CD4-positive, alpha-beta T cell treated with Interleukin-17A for 1 hour (primary cell): ENCODE measurements around the gene ROPN1L.
"Not testable (repeated sequence)": the region's sequence is repeated elsewhere in the genome, so short reads cannot be mapped to it uniquely, and the experiment has no call there.

Experiments
- DNase-seq: peaks from one replicate; pipeline ENCODE4 v3.0.0-alpha.2; 2020

The ROPN1L gene

DNA sequence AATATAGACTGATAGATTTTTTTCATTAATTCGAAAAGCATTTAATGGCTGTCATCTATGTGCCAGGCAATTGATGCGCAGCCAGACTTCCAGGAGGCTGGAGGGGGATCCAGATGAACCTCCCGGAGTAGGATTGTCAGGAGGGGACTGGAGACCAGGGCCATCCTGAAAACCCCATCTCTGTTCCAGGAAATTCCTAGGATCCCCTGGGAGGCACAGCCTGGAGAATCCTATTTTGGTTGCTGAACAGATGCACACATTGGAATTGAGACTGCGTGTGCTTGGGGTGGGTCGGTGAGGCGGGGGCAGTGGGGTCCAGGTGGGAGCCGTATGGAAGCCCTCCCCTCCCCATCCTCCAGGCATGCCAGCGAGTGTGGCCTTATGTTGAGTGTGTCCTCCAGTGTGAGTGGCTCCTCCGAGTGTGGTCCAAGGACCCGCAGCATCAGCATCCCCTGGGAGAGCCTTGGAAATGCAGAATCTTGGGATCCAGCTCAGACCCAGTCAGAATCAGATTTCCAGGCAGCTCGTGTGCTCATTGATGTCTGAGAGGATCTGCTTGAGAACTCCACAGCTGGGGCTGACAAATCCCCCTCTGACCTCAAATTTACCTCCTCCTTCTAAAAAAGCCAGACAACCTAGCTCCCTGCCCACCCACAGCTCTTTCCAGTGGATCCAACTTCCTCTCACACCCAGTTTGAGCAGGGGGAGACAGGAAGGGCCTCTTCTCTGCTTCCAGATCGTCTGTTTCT lies 38.7 kb downstream of the ROPN1L start:
- no peak for DNase-seq

DNA sequence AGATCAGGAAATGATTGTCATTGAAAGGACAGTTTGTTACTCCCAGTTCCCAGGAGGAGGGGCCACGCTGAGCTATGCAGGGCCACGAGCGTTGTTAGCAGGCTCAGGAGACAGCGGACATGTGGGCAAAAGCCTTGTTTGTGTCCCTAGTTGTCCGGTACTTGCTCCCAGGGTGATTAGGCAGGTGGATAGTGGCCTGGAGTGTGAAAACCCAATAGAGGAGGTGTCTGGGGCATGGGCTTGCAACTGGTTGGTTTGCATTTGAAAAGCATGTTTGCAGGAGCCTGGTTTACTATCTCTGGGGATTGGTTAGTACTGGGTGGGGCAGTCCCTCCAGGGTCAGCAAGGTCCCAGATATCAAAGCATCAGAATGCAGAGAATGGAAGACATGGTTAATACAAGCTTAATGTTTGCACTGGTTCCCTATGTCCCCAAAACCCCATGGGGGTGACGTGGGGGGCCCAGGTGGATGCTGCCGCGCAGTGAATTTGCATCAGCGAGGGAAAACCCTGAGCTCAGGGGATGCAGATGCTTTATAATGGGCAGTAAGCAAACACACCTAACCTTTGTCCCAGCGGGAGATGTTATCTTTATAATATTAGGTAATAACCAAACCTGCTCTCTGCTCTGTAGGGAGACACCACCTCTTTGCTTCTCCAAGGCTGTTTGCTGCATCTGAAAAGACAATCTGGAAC lies 39.7 kb downstream of the ROPN1L start:
- no peak for DNase-seq

DNA sequence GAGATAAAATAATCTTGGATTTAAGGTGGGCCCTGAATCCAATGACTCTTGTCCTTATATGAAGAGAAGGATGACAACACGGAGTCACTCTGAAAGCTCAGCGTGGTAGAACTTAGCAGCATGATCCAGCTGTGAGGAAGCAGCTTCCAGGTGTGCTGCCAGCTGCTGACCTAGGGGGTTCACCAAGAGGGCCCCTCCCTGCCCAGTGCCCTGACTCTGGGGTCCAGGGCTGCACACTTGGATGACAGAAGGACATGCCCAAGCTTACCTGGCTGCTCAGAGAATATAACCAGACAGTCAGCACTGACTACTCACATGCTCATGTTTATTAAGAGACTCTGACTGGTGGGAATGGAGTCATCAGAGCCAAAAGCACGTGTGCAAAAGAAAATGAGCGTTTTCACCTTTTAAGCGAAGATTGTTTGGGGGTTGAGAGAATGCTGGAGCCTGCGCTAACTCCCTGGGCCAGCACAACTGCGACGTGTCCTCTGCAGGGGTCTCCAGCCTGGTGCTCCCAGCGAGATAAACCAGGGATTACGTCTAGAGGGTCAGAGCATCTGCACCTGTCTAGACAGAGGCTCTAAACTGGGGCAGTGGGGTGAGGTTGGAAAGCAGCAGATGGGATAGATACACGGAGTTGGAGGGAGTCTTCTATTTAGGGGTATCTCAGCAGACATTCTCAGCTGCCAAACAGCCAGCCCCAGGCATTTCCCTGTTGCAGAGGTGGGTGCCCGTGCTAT lies 41.3 kb downstream of the ROPN1L start:
- DNase-seq: no peak

DNA sequence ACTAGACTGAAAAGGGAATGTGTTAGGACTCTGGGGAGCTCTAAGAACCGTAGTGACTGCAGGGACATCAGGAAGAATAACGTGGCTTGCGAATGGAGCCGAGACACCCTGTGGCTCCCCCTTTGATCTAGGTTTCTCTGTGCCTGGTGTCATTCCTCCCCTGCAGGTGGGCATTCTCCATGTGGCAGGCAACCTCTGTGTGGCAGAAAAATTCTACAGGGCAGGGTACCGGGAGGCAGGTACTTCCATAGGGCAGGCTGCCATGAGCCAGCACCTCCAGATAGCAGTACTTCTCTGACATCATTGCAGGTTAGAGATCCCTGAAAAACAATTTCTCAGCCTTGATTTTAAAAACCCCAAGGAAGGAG lies 43.1 kb downstream of the ROPN1L start:
- no peak for DNase-seq

DNA sequence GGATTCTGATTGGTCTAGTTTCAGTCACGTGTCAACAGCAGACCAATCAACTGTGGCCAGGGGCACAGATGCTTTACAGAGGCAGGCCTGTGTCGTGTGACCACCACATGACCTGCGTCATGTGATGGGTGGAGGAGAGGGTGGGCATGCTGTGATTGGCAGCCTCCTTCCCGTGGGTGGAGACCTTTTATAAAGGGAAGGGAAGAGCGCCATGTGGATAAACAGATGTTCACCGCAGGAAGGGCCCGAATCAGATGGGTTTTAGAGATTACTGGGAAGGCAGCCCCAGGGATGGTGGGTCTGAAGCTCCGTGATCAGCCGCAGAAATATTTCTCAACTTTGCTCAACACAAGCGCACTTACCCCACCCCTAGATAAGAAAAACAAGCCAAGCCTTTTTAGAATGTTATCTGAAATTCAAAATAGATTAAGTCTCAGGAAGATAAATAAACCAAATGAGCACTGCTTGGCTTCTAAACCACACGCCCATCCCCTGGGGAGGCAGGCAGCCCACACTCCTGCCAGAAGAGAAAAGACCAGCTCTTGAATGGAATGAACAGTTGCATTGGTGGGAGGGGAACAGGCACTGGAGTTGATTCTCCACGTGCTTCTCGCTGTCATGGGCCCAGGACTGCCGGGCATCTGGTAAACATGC lies 43.6 kb downstream of the ROPN1L start:
- no peak for DNase-seq

DNA sequence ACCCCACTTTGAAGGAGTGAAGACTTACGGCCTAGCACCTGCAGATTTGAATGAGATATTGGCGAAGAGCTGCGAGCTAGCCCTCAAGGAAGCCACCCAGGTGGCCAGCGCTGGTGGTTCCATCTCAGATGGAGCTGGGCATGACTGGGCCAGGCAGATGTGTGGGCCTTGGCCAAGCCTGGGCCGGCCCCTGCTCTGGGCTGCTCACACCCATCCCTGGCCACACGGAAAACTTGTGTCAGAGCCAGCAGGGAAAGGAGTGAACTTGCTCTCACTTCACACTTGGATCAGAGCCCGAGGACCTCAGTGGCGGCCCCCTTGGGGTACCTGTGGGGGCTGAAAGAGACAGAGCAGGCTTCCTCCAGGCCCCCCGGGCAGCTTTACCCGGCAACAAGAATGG lies 44.2 kb downstream of the ROPN1L start:
- DNase-seq: no peak

DNA sequence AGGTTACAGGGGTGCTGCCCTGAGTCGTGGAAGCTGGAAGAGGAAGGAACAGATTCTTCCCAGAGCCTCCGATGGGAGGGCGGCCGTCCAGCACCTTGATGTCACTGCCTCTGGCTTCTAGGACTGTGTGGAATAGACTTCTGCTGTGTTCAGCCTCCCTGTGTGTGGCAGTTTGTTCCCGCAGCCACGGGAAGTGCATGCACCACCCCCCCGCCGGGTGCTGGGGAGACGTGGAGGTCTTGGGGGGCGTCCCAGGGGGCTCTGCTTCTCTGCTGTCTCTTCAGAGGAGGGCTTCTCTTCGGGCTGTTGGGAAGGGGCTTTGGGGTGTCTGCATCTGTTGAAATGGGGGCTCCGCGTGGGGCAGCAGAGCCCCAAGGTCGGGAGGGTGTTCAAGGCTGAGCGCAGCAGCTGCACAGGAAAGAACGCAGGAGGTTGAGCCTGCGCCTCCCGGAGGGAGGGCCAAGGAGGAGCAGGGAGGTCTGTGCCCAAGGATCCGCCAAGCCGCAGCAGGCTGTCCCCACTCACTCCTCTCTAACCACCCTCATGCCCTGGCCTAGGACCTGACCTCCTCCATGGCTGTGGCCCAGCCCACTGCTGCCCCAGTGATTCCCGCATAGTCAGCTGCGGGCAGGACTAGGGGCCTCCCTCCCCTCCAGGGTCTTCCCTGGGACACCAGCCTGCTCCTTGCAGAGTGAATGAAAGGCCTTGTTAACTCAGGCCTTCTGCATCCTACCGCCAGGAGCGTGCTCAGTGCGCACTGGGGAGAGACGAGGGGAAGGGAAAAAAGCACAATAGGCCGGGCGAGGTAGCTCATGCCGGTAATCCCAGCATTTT lies 45.0 kb downstream of the ROPN1L start:
- DNase-seq: no peak

DNA sequence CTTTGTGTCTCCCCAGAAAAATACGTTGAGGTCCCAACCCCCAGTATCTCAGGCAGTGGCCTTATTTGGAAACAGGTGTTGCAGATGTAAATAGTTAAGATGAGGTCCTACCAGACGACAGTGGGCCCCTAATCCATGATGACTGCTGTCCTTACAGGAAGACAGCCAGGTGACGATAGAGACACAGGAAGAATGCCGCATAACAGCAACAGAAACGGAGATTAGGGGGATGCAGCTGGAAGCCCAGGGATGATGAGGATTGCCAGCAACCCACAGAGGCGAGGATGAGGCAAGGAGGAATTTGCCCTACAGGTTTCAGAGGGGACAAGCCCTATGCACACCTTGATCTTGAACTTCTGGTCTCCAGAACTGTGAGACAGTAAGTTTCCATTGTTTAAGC lies 46.5 kb downstream of the ROPN1L start:
- DNase-seq: no peak

DNA sequence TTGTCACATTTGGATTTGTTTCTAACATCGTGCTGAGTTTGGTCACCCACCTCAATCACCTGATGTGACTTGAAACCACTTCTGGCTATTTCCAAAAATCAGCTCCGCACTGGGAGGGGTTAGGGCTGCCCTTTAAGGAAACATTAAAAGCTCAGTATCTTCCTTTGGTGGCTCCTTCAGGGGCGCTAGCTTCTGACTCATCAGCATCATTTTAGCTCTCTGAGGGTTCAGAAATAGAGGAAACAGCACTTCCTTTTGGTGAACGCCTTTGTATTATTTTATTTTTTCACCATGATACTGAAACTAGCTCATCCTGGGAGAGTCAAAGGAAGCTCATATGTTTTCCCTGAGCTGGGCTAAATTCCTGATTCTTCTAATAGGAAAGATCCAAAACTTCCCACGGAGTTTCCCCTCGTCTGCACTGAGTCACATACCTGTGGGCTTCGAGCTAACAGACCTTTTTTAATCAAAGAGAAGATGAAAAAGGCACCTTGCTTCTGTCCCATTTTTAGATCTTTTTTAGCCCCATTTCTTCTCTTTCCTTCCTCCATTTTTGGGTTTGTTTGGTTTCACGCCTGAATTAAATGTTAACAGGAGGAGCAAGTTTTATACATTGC lies 48.2 kb downstream of the ROPN1L start:
- peak; percentile 36 for DNase-seq

DNA sequence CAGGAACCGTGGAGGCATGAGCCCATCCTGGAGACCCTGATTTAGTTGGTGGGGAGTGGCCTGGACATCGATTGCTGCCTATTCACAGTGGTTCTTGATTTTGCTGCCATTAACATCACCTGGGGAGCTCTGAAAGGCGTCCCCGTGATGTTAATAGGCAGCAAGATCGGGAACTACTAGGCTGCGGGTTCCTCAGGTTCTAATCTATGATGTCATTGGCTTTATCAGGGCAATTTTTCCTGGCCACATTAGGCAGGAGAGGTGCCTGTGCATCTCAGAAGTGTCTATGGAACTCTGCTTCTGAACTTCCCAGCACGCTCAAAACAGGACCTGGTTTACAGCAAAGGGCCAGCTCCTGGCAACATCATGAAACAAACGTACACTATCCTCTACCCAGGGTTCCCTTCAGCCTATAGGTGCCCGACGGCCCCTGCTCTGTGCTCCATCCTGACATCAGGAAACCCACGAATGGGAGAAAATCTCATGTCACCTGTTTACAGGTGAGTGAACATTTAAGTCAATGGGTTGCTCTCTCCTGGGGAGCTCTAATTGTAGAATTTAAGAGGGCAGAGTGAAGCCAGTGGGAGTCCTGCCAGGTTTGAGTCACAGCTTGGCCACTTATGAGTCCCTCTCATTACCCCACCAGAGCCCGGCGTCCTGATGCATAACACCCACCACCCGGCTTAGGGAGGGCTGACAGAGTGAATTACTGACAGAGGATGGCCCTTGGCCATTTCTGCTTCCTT lies 49.4 kb downstream of the ROPN1L start:
- DNase-seq: no peak

DNA sequence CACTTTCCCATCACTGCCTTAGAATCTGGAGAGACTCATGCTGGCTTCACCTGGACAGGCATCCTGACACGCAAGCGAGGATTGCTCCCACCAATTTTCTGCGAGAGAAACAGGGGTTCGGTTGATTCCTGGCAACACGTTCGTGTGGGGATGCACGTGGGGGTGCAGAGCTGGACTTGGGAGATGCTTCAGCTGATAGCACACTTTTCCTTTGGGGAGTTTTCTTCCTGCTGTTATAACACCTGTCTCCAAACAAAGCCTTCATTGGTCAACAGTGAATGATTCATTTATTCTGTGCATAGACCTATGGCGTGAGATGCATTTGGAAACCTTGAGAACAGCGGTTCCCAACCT lies 50.0 kb downstream of the ROPN1L start:
- DNase-seq: no peak

DNA sequence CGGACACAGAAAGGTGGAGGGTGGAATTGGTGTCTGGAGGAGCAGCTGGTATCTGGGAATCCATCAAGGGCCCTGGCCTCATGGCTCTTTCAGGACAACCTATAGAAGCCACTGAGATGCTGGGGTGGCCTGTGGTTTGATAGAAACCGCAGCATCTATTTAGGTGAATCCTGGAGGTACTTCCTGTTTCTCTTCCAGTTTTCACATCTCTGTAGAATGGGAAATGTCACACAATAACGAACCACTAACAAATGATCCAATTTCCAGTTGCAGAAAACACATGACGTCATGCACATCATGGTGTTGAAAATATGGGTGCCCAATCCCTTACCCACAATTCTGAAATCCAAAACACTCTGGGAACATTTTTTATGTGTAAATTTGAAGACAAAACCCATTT lies 52.2 kb downstream of the ROPN1L start:
- no peak for DNase-seq

DNA sequence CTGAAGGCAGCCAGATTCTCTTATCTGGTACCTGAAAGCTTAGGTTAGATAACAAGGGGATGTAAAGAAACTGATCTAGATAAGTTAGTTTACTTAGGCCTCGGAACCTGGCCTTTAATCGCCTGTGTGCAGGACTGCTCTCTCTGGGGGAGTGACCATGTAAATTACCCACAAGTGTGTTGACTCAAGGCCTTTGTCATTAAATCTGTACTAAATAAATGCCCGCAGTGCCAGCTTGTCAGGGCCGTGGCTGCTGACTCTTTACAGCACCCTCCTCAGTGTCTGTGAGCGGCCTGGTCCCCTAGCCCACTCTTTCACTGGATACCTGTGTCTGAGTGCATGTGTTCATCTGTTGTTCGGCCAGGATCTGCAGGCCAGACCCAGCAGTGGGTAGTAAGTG lies 52.8 kb downstream of the ROPN1L start:
- DNase-seq: not testable (repeated sequence)

DNA sequence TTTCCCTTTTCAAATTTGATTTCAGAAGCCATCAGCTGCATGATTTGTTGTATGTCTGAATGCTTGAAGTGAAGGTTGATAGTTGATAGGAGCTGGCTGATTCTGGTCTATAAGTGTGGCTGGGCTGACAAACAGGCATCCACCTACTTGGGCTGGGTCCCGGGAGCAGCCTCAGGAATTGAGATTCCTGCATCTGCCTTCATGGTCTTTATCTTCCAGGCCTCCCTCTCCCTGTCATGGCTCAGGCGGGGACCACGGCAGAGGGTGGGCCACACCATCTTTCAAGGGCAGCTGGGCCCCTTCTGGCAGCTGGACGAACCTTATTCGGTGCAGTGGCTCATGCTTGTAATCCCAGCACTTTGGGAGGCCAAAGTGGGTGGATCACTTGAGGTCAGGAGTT lies 55.9 kb downstream of the ROPN1L start:
- DNase-seq: no peak

DNA sequence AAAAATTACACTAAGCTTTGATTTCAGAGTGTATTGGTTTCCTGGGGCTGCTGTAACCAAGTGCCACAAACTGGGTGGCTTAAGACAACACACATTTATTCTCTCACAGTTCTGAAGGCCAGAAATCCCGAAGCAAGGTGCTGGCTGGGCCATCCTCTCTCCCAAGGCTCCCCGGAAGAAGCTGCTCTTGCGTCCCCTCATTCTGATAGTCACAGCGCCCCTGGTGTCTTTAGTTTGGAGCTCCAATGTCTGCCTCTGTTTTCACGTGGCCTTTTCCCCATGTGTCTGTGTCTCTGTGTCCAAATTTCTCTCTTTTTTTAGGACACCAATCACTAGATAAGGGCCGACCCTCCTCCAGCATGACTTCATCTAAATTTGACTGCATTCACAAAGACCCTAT lies 56.7 kb downstream of the ROPN1L start:
- DNase-seq: no peak

DNA sequence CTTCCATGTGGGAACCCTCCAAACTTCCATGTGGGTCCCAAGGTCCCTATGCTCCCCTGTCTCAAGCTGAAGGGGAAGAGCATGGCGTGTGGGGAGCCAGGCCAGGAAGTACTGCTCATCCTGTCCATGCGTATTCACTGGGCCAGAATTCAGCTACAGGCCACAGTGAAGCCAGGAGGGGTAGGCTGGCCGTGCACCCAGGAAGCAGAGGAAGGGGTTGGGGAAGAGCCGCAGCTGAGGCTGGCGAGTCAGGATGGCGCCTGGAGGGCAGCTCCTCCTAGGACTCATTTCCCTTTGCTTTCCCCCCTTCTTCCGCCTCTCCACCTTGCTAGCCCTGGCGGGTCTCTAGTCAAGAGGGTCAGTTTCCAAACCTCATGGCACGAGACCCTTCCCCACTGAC lies 57.4 kb downstream of the ROPN1L start:
- DNase-seq: no peak

DNA sequence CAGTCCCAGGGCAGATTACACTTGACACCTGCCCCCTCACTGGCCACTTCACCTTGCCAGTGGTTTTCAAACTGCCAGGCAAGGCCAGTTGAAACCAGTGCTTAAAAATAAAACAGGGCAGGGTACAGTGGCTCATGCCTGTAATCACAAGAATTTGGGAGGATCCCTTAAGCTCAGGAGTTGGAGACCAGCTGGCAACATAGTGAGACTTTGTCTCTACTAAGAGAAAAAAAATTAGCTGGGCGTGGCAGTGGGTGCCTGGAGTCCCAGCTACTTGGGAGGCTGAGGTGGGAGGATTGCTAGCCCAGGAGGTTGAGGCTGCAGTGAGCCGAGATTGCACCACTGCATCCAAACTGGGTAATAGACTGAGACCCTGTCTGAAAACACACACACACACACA lies 58.1 kb downstream of the ROPN1L start:
- DNase-seq: no peak

DNA sequence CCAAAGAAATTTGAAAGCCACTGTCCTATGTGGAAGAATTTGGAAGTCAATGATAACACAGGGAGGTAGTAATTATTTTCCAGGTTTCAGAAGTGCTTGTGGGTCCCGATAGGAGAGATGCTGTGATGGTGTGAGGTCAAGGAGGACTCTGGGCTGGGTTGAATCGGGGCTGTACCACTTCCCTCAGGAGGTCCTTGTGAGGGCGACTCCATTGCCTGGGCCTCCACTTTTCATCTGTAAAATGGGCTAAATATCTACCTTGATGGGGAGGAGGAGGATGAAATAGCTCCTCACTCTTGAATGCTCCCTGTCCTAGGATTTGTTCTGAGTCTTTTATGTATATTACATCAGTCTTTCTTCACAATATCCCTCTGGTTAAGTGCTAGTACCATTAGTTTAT lies 59.0 kb downstream of the ROPN1L start:
- DNase-seq: no peak

DNA sequence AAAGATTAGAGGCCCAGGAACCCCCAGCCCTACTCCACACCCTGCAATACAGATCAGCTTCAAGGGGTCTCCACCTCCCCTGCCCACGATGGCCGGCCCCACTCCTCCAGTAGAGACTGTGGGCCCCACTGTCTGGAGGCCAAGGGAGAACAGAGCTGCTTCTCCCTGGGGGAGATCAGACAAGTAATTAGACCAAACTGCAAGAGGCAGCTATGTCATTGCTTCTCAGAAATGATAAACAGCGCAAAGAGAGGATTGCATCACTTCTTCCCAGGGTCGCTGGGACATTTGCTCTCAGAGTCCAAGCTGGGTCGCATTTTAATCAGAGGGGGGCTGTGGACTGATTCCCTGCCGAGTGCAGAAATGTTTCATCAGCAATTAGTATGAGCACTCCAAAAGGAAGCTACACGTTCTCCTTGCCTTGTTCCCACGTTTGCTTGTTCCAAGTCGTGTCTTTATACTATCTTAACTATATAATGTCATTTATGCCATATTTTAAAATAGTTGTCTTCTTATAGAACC lies 59.9 kb downstream of the ROPN1L start:
- DNase-seq: no peak

DNA sequence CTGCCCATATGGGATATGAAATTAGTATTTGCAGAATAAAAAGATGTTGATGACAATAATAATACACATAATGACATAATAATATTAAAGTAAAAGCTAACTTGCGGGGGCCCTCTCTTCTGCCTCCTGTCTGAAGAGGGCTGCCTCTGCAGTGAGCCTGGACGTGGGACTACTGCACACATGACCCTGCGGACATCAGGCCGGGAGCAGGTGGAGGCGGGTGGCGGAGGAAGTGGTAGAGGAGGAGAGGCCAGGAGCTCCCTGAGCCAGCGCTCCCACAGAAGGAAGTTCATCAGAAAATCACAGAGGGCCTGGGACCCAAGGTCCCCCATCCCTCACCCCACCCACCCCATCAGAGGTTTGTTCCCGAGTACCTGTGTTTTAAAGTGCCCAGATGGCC lies 60.5 kb downstream of the ROPN1L start:
- DNase-seq: no peak

DNA sequence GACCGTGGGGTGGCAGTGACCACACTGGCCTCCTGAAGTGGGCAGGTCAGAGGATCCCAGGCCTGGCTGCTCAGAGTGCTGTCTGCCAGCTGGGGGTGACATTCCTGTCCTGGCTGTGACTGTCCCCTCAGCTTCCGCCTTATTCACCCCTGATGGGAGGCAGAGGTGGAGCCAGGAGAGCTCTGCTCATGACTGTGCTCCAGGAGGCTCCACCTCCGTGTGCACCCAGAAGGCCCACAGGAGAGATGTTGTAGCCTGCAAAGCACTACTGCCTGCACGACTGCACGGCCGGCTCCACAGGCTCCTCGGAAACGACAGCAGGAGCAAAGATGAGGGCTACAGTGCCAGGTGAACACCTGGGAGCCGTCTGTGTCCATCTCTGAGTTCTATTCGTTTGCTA lies 60.9 kb downstream of the ROPN1L start:
- no peak for DNase-seq
